GM12872 (cell line): Measurements from ENCODE around the gene MOSPD3.

ENCODE experiments used
- TF ChIP-seq, protein P1 (sequence below): IDR thresholded peaks from 3 replicates; pipeline ENCODE4 v1.5.1; 2011; ENCODE audit warnings: low read depth, mild to moderate bottlenecking, low read length, moderate library complexity; ENCODE audit not compliant: insufficient read depth

Gene MOSPD3, protein sequence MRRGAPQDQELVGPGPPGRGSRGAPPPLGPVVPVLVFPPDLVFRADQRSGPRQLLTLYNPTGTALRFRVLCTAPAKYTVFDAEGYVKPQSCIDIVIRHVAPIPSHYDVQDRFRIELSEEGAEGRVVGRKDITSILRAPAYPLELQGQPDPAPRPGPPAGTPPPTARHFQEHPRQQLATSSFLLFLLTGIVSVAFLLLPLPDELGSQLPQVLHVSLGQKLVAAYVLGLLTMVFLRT

GRCh38 chr7:100611983-100612729, at the start of gene MOSPD3:
TSS of gene MOSPD3 (plus strand) at chr7:100612540. CDS start at chr7:100612792, 252 bp downstream.
- TF ChIP-seq, protein P1, sequence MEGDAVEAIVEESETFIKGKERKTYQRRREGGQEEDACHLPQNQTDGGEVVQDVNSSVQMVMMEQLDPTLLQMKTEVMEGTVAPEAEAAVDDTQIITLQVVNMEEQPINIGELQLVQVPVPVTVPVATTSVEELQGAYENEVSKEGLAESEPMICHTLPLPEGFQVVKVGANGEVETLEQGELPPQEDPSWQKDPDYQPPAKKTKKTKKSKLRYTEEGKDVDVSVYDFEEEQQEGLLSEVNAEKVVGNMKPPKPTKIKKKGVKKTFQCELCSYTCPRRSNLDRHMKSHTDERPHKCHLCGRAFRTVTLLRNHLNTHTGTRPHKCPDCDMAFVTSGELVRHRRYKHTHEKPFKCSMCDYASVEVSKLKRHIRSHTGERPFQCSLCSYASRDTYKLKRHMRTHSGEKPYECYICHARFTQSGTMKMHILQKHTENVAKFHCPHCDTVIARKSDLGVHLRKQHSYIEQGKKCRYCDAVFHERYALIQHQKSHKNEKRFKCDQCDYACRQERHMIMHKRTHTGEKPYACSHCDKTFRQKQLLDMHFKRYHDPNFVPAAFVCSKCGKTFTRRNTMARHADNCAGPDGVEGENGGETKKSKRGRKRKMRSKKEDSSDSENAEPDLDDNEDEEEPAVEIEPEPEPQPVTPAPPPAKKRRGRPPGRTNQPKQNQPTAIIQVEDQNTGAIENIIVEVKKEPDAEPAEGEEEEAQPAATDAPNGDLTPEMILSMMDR = no peak

- TF ChIP-seq, protein P1 = no peak
Observed at GRCh38 chr7:100563100-100563564, 49.2 kb upstream of the MOSPD3 start.

GRCh38 chr7:100563809-100564400, 48.4 kb upstream of the MOSPD3 start:
- TF ChIP-seq, protein P1 = peak; percentile 99

DNA sequence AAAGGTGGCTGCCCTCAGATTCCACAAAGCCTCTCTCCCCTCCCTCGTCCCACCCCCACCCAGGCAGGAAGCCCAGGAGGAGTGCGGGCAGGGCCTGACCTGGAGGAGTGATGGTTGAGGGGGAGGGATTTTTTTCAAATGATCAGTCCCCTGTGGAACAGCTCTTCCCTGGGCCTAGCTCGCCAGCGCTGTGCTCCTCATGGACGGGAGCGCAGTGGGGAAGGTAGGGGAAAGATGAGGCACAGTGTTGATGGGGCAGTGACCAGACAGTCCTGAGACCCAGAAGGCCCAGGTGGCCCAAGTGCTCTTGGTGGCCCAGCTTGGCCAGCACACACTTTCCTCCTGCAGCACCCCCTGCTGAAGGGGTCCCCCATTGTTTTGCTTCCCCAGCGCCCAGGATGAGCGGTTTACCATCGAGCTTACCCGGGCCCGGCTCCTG, 47.2 kb upstream of the MOSPD3 start:
- TF ChIP-seq, protein P1 = no peak

- TF ChIP-seq, protein P1 = no peak
Observed at GRCh38 chr7:100566018-100566531, 46.3 kb upstream of the MOSPD3 start.

DNA sequence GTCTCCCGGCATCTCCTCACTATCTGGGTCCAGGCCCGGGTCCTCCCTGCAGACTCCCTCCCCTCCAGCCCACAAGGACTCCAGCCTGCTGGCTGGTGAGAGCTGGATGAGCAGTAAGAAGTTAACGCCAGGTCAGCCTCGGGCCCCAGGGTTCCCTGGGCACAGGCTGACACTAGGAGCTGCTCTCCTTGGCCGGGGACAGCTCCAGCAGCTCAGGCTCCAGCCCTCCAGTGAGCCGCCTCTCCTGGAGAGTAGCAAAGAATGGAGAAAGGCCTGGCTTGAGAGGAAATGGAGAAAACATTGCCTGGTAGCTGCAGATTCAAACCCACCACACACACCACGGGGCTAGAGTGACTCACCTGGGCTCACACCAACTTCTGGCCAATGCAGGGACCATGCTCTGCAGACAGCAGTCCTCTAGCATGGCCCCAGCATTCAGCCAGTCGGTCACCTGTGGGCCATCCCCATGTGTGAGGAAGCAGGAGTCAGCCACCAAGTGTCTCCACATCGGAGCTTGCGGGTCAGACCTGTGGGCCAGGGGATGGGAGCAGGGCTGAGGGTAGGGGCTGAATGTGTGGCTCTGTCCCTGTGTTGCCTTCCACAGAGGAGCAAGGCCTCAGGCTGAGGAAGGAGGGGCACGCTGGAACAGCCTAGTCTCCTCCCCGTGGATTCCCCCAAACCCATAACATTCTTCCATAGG, 45.2 kb upstream of the MOSPD3 start:
- TF ChIP-seq, protein P1 = no peak
